Ascending aorta (tissue), 2 donors: ENCODE results near the gene GJB2. TPM values are rescaled to one million over a fixed set of nuclear protein-coding genes. Genes with fewer than 3 reads are reported as not detected.
A peak's percentile ranks its signal among the peaks of the same experiment; 100 is the strongest.

Experiments
- DNase-seq, 2 donors: peaks; one replicate each; pipeline ENCODE4 v3.0.0-alpha.2; 2019; ENCODE audit warnings: low spot score in 2 of 2
- H3K27ac ChIP-seq, 2 donors: fragments of 200-600 bp; sonication (generic); one replicate each; pipeline ENCODE4 v1.5.1; 2016 to 2017; ENCODE audit warnings: mild to moderate bottlenecking in 1 of 2
- H3K27me3 ChIP-seq: fragments of 200-600 bp; sonication (generic); one replicate; pipeline ENCODE4 v1.5.1; 2017
- H3K36me3 ChIP-seq, 2 donors: fragments of 200-600 bp; sonication (generic); one replicate each; pipeline ENCODE4 v1.5.1; 2016
- H3K4me1 ChIP-seq, 2 donors: fragments of 200-600 bp; sonication (generic); one replicate each; pipeline ENCODE4 v1.5.1; 2016 to 2017; ENCODE audit warnings: mild to moderate bottlenecking in 1 of 2
- H3K4me3 ChIP-seq, 2 donors: fragments of 200-600 bp; sonication (generic); one replicate each; pipeline ENCODE4 v1.5.1; 2016 to 2017; ENCODE audit warnings: mild to moderate bottlenecking in 1 of 2
- H3K9me3 ChIP-seq, 2 donors: fragments of 200-600 bp; sonication (generic); one replicate each; pipeline ENCODE4 v1.5.1; 2016
- intact Hi-C: fragments of 100-400 bp; cut with DNase I; formaldehyde crosslinking; loops from one replicate; pipeline ENCODE4 v1.15.1; 2023
- total RNA-seq: library from RNA; depleted of rRNA; stranded (reverse); fragments of >200 nt; gene quantifications from one replicate; pipeline ENCODE4 v1.1.0, GENCODE V29; 2016
- TF ChIP-seq, protein P1 (sequence below), 3 experiments: fragments of 200-600 bp in 2 of 3; fragments of 450-650 bp in 1 of 3; sonication (generic) in 2 of 3; IDR thresholded peaks; one replicate each; pipeline ENCODE4 v1.5.1; 2016 to 2019; ENCODE audit warnings: antibody characterized with exemption in 3 of 3, mild to moderate bottlenecking in 1 of 3, moderate library complexity in 1 of 3

The GJB2 gene
- total RNA-seq, 1 donor from 2014 or later: 0.21 TPM

DNA sequence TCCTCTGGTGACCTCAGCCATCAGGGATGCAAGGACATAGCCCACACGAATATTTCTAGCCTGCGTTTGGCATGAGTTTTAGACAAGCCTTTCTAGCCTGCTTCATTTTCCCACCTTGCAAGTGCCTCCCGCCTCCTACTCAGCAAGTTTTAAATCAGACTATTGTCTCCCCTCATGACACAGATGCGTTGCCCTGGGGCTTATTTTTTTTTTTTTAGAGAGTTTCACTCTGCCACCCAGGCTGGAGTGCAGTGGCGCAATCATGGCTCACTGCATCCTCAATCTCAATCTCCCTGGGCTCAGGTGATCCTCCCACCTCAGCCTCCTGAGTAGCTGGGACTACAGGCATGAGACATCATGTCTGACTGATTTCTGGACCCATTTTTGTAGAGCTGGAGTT, 14.6 kb downstream of the GJB2 start:
- intact Hi-C loops: no loop called here
- Histone ChIP-seq H3K36me3 (no peaks in the 10 kb centered on the region), H3K27me3 (peaks cover 6% of the 10 kb centered on the region), H3K9me3 (no peaks in the 10 kb centered on the region), H3K4me3 (no peak overlapping the region), H3K27ac (no peak overlapping the region), H3K4me1 (peaks cover 0 to 4% of the 10 kb centered on the region in 2 donors)
- no peak for DNase-seq
- TF ChIP-seq, protein P1, sequence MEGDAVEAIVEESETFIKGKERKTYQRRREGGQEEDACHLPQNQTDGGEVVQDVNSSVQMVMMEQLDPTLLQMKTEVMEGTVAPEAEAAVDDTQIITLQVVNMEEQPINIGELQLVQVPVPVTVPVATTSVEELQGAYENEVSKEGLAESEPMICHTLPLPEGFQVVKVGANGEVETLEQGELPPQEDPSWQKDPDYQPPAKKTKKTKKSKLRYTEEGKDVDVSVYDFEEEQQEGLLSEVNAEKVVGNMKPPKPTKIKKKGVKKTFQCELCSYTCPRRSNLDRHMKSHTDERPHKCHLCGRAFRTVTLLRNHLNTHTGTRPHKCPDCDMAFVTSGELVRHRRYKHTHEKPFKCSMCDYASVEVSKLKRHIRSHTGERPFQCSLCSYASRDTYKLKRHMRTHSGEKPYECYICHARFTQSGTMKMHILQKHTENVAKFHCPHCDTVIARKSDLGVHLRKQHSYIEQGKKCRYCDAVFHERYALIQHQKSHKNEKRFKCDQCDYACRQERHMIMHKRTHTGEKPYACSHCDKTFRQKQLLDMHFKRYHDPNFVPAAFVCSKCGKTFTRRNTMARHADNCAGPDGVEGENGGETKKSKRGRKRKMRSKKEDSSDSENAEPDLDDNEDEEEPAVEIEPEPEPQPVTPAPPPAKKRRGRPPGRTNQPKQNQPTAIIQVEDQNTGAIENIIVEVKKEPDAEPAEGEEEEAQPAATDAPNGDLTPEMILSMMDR (IDR thresholded peaks at IDR 0.05): no peak

DNA sequence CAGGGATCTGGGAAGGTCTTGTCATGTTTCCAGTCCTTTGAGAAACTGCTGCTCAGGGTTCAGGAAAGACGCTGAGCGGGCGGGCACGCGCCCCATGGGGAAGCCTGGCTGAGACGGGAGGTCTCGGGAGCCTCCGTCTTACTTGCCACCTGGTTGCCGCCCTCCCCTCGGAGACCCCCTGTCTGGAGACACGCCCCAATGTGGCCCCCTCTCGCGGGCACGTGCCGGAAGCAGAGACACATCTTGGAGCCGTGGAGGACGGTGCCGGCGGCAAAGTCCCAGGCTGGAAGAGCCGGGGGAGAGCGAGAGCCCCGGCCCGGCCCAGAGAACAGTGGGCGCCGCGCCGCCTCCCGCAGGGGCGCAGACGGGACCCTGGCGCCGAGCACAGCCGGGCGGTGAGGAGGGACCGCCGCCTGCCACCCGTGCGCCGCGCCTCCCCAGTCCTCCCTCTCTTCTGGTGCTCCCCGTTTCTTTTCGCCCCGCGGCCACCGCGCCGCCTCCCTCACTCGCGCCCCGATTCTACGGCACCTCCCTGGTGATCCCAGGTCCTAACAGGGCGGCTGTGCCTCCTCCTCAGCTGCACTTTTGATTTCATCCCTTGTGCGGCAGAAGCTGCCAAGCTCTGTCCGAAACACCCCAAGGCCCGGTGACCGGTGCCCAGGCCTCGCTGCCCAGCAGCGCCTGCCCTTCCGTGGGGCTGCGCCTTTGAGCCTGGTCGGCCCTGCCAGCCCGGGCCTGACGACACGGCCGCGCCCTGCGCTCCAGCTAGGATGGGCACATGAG, 15.5 kb downstream of the GJB2 start:
- peaks cover 0 to 4% of the 10 kb centered on the region in 2 donors for H3K4me1 ChIP-seq
- peaks cover 6% of the 10 kb centered on the region for H3K27me3 ChIP-seq
- peak overlapping the region in 1 of 2 donors; percentile 31 for H3K4me3 ChIP-seq
- TF ChIP-seq, protein P1 (IDR thresholded peaks at IDR 0.05): no peak
- DNase-seq: no peak
- intact Hi-C loops: no loop called here
- no peaks in the 10 kb centered on the region for H3K36me3 ChIP-seq
- no peaks in the 10 kb centered on the region for H3K9me3 ChIP-seq
- no peak overlapping the region for H3K27ac ChIP-seq

DNA sequence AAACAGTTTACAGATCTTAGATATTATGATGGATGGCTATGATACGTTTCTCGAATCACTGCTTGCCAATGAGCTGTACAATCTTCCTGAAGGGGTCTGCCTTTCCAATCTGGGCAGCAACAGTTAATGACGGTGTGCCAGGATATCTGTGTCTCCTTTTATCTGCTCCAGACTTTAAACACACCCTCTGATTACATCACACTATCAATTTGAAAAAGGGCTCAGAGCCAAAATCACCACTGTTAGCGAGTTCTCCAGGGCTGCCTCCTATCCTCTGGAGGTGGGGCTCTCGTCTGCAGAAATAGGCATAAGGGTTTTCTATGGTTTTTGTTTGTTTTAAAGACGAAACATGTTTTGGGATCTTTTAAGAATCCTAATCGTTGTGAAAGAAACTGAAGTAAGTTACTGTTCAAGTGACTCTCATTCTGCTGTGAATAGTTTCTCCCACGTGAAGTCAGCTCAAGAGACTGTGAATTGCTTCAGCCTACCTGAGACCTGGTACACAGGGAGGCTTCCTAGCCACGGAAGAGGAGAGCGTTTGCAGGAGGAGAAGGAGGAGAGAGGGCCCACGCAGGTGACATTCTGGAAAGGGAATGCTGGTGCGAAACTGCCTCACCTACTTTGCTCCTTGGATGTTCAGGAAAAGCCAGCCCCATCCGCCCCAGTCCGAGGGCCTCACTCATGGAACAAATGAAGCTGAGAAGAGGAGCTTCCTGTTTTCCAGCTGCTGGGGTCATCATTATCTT, 16.7 kb downstream of the GJB2 start:
- Histone ChIP-seq H3K4me1 (peaks cover 0 to 4% of the 10 kb centered on the region in 2 donors), H3K9me3 (no peaks in the 10 kb centered on the region), H3K36me3 (no peaks in the 10 kb centered on the region), H3K27me3 (peaks cover 6% of the 10 kb centered on the region), H3K27ac (no peak overlapping the region), H3K4me3 (no peak overlapping the region)
- DNase-seq: no peak
- TF ChIP-seq, protein P1 (IDR thresholded peaks at IDR 0.05): no peak
- intact Hi-C loops: no loop called here

- Histone ChIP-seq H3K36me3 (no peaks in the 10 kb centered on the region), H3K4me3 (peak overlapping the region in 1 of 2 donors; percentile 54), H3K4me1 (peaks cover 0 to 4% of the 10 kb centered on the region in 2 donors), H3K27ac (no peak overlapping the region), H3K27me3 (peaks cover 6% of the 10 kb centered on the region), H3K9me3 (no peaks in the 10 kb centered on the region)
- TF ChIP-seq, protein P1 (IDR thresholded peaks at IDR 0.05): no peak
- DNase-seq: no peak
- intact Hi-C loops: no loop called here
Observed at GRCh38 chr13:20175406-20175794, 17.3 kb downstream of the GJB2 start.

GRCh38 chr13:20174656-20175405, 17.9 kb downstream of the GJB2 start:
- H3K9me3 ChIP-seq: no peaks in the 10 kb centered on the region
- intact Hi-C loops: no loop called here
- peak overlapping the region in 1 of 2 donors; percentile 54 for H3K4me3 ChIP-seq
- no peak overlapping the region for H3K27ac ChIP-seq
- H3K4me1 ChIP-seq: peaks cover 0 to 4% of the 10 kb centered on the region in 2 donors
- TF ChIP-seq, protein P1 (IDR thresholded peaks at IDR 0.05): no peak
- peaks cover 6% of the 10 kb centered on the region for H3K27me3 ChIP-seq
- peak; percentile 86 to 91 for DNase-seq
- H3K36me3 ChIP-seq: no peaks in the 10 kb centered on the region
